ENCODE measurements around the gene CACNB2.

Gene CACNB2

GRCh38 chr10:18576586-18576985, 436.4 kb downstream of the CACNB2 start:
- TF ChIP-seq, protein P1, sequence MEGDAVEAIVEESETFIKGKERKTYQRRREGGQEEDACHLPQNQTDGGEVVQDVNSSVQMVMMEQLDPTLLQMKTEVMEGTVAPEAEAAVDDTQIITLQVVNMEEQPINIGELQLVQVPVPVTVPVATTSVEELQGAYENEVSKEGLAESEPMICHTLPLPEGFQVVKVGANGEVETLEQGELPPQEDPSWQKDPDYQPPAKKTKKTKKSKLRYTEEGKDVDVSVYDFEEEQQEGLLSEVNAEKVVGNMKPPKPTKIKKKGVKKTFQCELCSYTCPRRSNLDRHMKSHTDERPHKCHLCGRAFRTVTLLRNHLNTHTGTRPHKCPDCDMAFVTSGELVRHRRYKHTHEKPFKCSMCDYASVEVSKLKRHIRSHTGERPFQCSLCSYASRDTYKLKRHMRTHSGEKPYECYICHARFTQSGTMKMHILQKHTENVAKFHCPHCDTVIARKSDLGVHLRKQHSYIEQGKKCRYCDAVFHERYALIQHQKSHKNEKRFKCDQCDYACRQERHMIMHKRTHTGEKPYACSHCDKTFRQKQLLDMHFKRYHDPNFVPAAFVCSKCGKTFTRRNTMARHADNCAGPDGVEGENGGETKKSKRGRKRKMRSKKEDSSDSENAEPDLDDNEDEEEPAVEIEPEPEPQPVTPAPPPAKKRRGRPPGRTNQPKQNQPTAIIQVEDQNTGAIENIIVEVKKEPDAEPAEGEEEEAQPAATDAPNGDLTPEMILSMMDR (IDR thresholded peaks at IDR 0.05; ENCODE audit: insufficient read depth, low read length) = no peak
- no peak for TF ChIP-seq POLR2AphosphoS5 (IDR thresholded peaks at IDR 0.05; ENCODE audit: low read depth)
- TF ChIP-seq SPI1 (IDR thresholded peaks at IDR 0.05; ENCODE audit: borderline replicate concordance, low read depth) = no peak
- TF ChIP-seq, protein P2, sequence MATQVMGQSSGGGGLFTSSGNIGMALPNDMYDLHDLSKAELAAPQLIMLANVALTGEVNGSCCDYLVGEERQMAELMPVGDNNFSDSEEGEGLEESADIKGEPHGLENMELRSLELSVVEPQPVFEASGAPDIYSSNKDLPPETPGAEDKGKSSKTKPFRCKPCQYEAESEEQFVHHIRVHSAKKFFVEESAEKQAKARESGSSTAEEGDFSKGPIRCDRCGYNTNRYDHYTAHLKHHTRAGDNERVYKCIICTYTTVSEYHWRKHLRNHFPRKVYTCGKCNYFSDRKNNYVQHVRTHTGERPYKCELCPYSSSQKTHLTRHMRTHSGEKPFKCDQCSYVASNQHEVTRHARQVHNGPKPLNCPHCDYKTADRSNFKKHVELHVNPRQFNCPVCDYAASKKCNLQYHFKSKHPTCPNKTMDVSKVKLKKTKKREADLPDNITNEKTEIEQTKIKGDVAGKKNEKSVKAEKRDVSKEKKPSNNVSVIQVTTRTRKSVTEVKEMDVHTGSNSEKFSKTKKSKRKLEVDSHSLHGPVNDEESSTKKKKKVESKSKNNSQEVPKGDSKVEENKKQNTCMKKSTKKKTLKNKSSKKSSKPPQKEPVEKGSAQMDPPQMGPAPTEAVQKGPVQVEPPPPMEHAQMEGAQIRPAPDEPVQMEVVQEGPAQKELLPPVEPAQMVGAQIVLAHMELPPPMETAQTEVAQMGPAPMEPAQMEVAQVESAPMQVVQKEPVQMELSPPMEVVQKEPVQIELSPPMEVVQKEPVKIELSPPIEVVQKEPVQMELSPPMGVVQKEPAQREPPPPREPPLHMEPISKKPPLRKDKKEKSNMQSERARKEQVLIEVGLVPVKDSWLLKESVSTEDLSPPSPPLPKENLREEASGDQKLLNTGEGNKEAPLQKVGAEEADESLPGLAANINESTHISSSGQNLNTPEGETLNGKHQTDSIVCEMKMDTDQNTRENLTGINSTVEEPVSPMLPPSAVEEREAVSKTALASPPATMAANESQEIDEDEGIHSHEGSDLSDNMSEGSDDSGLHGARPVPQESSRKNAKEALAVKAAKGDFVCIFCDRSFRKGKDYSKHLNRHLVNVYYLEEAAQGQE (IDR thresholded peaks at IDR 0.05; ENCODE audit: insufficient replicate concordance, low read depth) = no peak
- TF ChIP-seq GABPA (IDR thresholded peaks at IDR 0.05; ENCODE audit: low read depth) = no peak
- H3K4me3 ChIP-seq (replicated peaks; ENCODE audit: insufficient read depth, low read length) = no peak overlapping the region
- no peaks in the 10 kb centered on the region for H3K27me3 ChIP-seq (ENCODE audit: insufficient read depth, poor library complexity, severe bottlenecking)
- no peak for DNase-seq (ENCODE audit: low read depth in 1 of 2, low spot score in 1 of 2)
- no peak overlapping the region for H3K27ac ChIP-seq (replicated peaks)

GRCh38 chr10:18577823-18578685, 437.8 kb downstream of the CACNB2 start:
- Histone ChIP-seq H3K27me3 (ENCODE audit: insufficient read depth, poor library complexity, severe bottlenecking) (no peaks in the 10 kb centered on the region), H3K27ac (replicated peaks) (no peak overlapping the region), H3K4me3 (replicated peaks; ENCODE audit: insufficient read depth, low read length) (no peak overlapping the region)
- TF ChIP-seq, protein P1 (IDR thresholded peaks at IDR 0.05; ENCODE audit: insufficient read depth, low read length) = no peak
- TF ChIP-seq SPI1 (IDR thresholded peaks at IDR 0.05; ENCODE audit: borderline replicate concordance, low read depth) = no peak
- TF ChIP-seq, protein P2 (IDR thresholded peaks at IDR 0.05; ENCODE audit: insufficient replicate concordance, low read depth) = no peak
- no peak for TF ChIP-seq POLR2AphosphoS5 (IDR thresholded peaks at IDR 0.05; ENCODE audit: low read depth)
- DNase-seq (ENCODE audit: low read depth in 1 of 2, low spot score in 1 of 2) = no peak

GRCh38 chr10:18582803-18583202, 442.6 kb downstream of the CACNB2 start:
- Histone ChIP-seq H3K4me3 (replicated peaks; ENCODE audit: insufficient read depth, low read length) (no peak overlapping the region), H3K27me3 (ENCODE audit: insufficient read depth, poor library complexity, severe bottlenecking) (no peaks in the 10 kb centered on the region), H3K27ac (replicated peaks) (no peak overlapping the region)
- TF ChIP-seq, protein P2 (IDR thresholded peaks at IDR 0.05; ENCODE audit: insufficient replicate concordance, low read depth) = no peak
- no peak for TF ChIP-seq POLR2AphosphoS5 (IDR thresholded peaks at IDR 0.05; ENCODE audit: low read depth)
- TF ChIP-seq GABPA (IDR thresholded peaks at IDR 0.05; ENCODE audit: low read depth) = no peak
- peak in 1 of 2 experiments; percentile 1 for DNase-seq (ENCODE audit: low read depth in 1 of 2, low spot score in 1 of 2)

All from HL-60 (cell line).